KMS-11 (cell line): ENCODE measurements around the gene TMEM253.

Experiments
- H2AFZ ChIP-seq: fragments of 200-600 bp; sonication (generic); 2 replicates; pipeline ENCODE4 v1.6.1; 2016; ENCODE audit warnings: antibody characterized with exemption, mixed run types, low read depth
- H3K27ac ChIP-seq: fragments of 200-600 bp; sonication (generic); 2 replicates; pipeline ENCODE4 v1.6.1; 2016; ENCODE audit warnings: mild to moderate bottlenecking, mixed run types
- H3K27me3 ChIP-seq: fragments of 200-600 bp; sonication (generic); 2 replicates; pipeline ENCODE4 v1.6.1; 2017; ENCODE audit warnings: mild to moderate bottlenecking, low read depth, mixed run types, moderate library complexity; ENCODE audit not compliant: insufficient read depth
- H3K36me3 ChIP-seq: fragments of 200-600 bp; sonication (generic); 2 replicates; pipeline ENCODE4 v1.6.1; 2017; ENCODE audit warnings: mild to moderate bottlenecking, mixed run types; ENCODE audit not compliant: insufficient read depth
- H3K4me1 ChIP-seq: fragments of 200-600 bp; sonication (generic); 2 replicates; pipeline ENCODE4 v1.6.1; 2016; ENCODE audit warnings: mild to moderate bottlenecking, low read depth, mixed run types; ENCODE audit not compliant: poor library complexity, severe bottlenecking
- H3K4me2 ChIP-seq: fragments of 200-600 bp; sonication (generic); 2 replicates; pipeline ENCODE4 v1.7.0; 2016; ENCODE audit warnings: mild to moderate bottlenecking, mixed run types
- H3K4me3 ChIP-seq: fragments of 200-600 bp; sonication (generic); IDR thresholded peaks from 2 replicates; pipeline ENCODE4 v1.6.1; 2017; ENCODE audit warnings: low read depth, low read length, mixed read lengths; ENCODE audit not compliant: insufficient read depth
- H3K79me2 ChIP-seq: fragments of 200-600 bp; sonication (generic); 2 replicates; pipeline ENCODE4 v1.6.1; 2016; ENCODE audit warnings: low read depth, mixed run types; ENCODE audit not compliant: insufficient read depth
- H3K9ac ChIP-seq: fragments of 200-600 bp; sonication (generic); 2 replicates; pipeline ENCODE4 v1.6.1; 2016; ENCODE audit warnings: mild to moderate bottlenecking, mixed run types
- H4K20me1 ChIP-seq: fragments of 200-600 bp; sonication (generic); 2 replicates; pipeline ENCODE4 v1.6.1; 2016; ENCODE audit warnings: mild to moderate bottlenecking, mixed run types; ENCODE audit not compliant: insufficient read depth
- TF ChIP-seq, protein P1 (sequence below): fragments of 200-600 bp; sonication (generic); conservative IDR thresholded peaks from 2 replicates; pipeline ENCODE4 v1.6.1; 2017; ENCODE audit warnings: low read depth, mild to moderate bottlenecking, antibody characterized with exemption, low read length, moderate library complexity, mixed read lengths

The TMEM253 gene

GRCh38 chr14:21113369-21113768 is 12.5 kb downstream of the TMEM253 start:
- no peak overlapping the region for H3K4me3 ChIP-seq
- no peak overlapping the region for H3K27ac ChIP-seq
- TF ChIP-seq, protein P1, sequence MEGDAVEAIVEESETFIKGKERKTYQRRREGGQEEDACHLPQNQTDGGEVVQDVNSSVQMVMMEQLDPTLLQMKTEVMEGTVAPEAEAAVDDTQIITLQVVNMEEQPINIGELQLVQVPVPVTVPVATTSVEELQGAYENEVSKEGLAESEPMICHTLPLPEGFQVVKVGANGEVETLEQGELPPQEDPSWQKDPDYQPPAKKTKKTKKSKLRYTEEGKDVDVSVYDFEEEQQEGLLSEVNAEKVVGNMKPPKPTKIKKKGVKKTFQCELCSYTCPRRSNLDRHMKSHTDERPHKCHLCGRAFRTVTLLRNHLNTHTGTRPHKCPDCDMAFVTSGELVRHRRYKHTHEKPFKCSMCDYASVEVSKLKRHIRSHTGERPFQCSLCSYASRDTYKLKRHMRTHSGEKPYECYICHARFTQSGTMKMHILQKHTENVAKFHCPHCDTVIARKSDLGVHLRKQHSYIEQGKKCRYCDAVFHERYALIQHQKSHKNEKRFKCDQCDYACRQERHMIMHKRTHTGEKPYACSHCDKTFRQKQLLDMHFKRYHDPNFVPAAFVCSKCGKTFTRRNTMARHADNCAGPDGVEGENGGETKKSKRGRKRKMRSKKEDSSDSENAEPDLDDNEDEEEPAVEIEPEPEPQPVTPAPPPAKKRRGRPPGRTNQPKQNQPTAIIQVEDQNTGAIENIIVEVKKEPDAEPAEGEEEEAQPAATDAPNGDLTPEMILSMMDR: no peak
- no peaks in the 10 kb centered on the region for H3K36me3 ChIP-seq
- no peak overlapping the region for H3K4me2 ChIP-seq
- H2AFZ ChIP-seq: no peak overlapping the region
- no peak overlapping the region for H3K9ac ChIP-seq
- no peaks in the 10 kb centered on the region for H3K27me3 ChIP-seq
- H3K4me1 ChIP-seq: peaks cover 30% of the 10 kb centered on the region
- no peaks in the 10 kb centered on the region for H3K79me2 ChIP-seq
- no peaks in the 10 kb centered on the region for H4K20me1 ChIP-seq

GRCh38 chr14:21118933-21119332 is 18.1 kb downstream of the TMEM253 start:
- Histone ChIP-seq H3K9ac (no peak overlapping the region), H3K4me3 (no peak overlapping the region), H4K20me1 (no peaks in the 10 kb centered on the region), H2AFZ (no peak overlapping the region), H3K79me2 (no peaks in the 10 kb centered on the region), H3K4me1 (peaks cover 7% of the 10 kb centered on the region), H3K27ac (no peak overlapping the region), H3K27me3 (no peaks in the 10 kb centered on the region), H3K36me3 (no peaks in the 10 kb centered on the region), H3K4me2 (no peak overlapping the region)
- TF ChIP-seq, protein P1: no peak

DNA sequence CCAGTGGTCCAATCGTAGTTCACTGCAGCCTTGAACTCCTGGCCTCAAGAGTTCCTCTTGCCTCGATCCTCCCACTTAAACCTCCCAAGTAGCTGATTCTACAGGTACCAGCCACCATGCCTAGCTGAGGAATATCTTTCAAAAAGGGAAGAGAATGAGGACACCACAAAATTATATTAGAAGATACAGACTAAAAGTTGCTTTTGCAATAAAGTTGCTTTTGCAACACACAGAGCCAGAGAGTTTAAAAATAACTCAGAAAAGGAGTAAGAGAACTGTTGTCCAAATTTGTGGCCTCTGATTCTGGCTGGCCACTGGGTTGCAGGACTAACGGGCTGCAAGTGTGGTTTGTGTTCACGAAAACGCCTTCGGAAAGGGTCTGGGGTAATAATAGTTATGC is 19.8 kb downstream of the TMEM253 start:
- H3K4me2 ChIP-seq: no peak overlapping the region
- H3K27ac ChIP-seq: no peak overlapping the region

GRCh38 chr14:21121122-21121521 is 20.3 kb downstream of the TMEM253 start:
- Histone ChIP-seq H3K4me3 (no peak overlapping the region), H3K36me3 (no peaks in the 10 kb centered on the region), H2AFZ (no peak overlapping the region), H3K9ac (no peak overlapping the region), H3K79me2 (no peaks in the 10 kb centered on the region), H3K27me3 (no peaks in the 10 kb centered on the region), H3K4me1 (peaks cover 11% of the 10 kb centered on the region), H4K20me1 (no peaks in the 10 kb centered on the region), H3K4me2 (no peak overlapping the region), H3K27ac (no peak overlapping the region)
- TF ChIP-seq, protein P1: no peak

More for the DNA sequence above, 19.8 kb downstream of the TMEM253 start:
- Histone ChIP-seq H4K20me1 (no peaks in the 10 kb centered on the region), H3K4me1 (peaks cover 11% of the 10 kb centered on the region), H3K27me3 (no peaks in the 10 kb centered on the region), H3K36me3 (no peaks in the 10 kb centered on the region), H2AFZ (no peak overlapping the region), H3K79me2 (no peaks in the 10 kb centered on the region), H3K9ac (no peak overlapping the region), H3K4me3 (no peak overlapping the region)
- TF ChIP-seq, protein P1: no peak
